Retinal pigment epithelial cell (primary cell): Measurements from ENCODE around the gene SLC6A3.
"Not testable (repeated sequence)": the region's sequence is repeated elsewhere in the genome, so short reads cannot be mapped to it uniquely, and the experiment has no call there.

Experiments
- DNase-seq: peaks from one replicate; pipeline ENCODE4 v3.0.0-alpha.2; 2010; ENCODE audit warnings: low read depth
- H3K4me3 ChIP-seq: 2 replicates; pipeline ENCODE4 v1.5.1; 2011; ENCODE audit warnings: mild to moderate bottlenecking, low read length, control low read depth, moderate library complexity
- TF ChIP-seq, protein P1 (sequence below): conservative IDR thresholded peaks from 2 replicates; pipeline ENCODE4 v1.5.1; 2011; ENCODE audit warnings: low read depth, low read length, control low read depth, inconsistent platforms

Gene SLC6A3

DNA sequence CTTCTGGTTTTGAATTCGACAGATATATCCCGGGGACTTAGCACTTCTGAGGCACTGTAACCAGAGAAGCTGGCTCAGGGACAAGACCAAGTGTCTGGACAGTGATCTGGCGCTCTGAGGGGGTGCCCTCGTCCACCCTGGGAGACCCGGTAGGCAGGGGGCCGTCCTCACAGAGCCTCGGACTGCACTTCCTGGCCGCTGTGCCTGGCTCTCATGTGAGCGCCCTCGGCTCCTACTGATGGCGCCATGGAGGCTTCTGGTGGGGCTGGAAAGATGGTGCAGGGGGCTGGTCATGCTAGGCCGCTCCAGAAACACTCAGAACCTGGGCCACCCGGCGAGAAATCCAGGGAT, 18.8 kb upstream of the SLC6A3 start:
- TF ChIP-seq, protein P1, sequence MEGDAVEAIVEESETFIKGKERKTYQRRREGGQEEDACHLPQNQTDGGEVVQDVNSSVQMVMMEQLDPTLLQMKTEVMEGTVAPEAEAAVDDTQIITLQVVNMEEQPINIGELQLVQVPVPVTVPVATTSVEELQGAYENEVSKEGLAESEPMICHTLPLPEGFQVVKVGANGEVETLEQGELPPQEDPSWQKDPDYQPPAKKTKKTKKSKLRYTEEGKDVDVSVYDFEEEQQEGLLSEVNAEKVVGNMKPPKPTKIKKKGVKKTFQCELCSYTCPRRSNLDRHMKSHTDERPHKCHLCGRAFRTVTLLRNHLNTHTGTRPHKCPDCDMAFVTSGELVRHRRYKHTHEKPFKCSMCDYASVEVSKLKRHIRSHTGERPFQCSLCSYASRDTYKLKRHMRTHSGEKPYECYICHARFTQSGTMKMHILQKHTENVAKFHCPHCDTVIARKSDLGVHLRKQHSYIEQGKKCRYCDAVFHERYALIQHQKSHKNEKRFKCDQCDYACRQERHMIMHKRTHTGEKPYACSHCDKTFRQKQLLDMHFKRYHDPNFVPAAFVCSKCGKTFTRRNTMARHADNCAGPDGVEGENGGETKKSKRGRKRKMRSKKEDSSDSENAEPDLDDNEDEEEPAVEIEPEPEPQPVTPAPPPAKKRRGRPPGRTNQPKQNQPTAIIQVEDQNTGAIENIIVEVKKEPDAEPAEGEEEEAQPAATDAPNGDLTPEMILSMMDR: no peak
- no peak overlapping the region for H3K4me3 ChIP-seq
- no peak for DNase-seq

GRCh38 chr5:1463326-1464095, 18.3 kb upstream of the SLC6A3 start:
- H3K4me3 ChIP-seq: no peak overlapping the region
- DNase-seq: no peak
- TF ChIP-seq, protein P1: no peak

DNA sequence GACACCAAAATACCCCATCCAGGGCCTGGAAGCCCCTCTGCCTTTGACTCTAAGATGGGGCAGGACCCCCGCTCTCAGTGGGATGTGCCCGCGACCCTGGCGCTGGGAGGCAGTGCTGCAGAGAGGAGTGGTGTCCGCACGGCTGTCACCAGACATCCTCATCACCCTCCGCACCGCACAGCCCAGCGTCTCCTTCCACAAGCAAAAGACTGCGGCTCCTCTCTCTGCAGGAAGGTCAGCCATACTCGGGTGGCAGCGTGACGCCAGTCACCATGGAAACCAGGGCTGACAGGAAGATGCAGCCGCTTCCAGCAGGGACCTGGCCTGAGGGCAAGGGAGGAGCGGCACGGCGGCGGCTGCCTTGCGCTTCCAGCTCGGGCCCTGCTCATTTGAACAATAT, 17.1 kb upstream of the SLC6A3 start:
- no peak overlapping the region for H3K4me3 ChIP-seq
- DNase-seq: no peak
- TF ChIP-seq, protein P1: no peak

DNA sequence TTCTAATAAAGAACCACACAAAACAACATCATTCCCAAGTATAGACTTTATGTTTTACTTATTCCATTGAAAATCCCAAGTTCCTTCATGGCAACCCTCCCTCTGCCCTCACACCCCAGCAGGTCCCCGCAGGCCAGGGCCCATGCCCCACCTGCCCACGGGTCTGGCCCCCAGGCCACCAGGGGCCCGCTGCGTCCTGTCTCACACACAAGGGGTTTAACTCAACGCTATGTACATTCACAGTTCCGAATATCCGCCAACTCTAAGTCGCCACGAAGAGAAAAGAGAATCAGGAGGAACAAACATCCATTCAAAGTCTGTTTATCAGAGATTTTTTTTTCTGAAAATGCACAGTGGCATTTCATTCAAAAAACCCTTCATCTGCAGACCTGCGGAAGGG, 16.2 kb upstream of the SLC6A3 start:
- no peak overlapping the region for H3K4me3 ChIP-seq
- DNase-seq: no peak
- TF ChIP-seq, protein P1: no peak

DNA sequence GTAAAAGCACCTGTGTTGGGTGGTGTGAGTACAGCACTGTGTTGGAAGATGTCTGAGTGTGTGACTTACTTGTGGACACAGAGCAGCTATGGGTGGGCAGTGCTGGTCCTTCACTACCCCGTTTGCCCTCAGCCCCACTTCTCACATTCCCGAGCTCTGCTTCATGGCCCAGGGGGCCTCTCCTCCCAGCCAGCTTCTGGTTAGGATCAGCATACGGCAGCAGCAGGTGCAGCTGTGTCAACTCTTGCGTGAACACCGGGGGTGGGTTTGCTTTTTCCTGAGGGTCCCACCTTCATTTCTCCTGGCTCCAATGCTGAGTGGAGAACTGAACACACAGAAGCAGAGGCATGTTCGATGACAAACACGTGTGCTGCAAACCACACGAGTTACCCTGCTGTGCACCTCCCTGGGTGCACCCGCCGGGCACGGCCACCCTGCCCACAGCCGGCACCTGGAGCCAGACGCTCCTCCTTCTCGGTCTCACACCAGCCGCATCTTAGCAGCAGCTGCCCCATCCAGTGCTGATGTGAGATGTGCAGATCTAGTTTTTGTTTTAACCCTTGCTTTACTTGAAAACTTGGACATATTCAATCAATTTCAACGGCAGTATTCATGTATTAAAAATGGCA, 14.9 kb upstream of the SLC6A3 start:
- H3K4me3 ChIP-seq: no peak overlapping the region
- TF ChIP-seq, protein P1: no peak
- DNase-seq: no peak

DNA sequence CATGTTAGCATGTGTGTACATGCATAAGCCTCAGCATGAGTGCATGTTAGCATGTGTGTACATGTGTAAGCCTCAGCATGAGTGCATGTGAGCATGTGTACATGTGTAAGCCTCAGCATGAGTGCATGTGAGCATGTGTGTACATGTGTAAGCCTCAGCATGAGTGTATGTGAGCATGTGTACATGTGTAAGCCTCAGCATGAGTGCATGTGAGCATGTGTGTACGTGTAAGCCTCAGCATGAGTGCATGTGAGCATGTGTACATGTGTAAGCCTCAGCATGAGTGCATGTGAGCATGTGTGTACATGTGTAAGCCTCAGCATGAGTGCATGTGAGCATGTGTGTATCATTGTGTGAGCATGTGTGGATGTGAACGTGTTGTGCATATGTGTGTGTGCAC, 14.2 kb upstream of the SLC6A3 start:
- H3K4me3 ChIP-seq, DNase-seq: not testable (repeated sequence)

DNA sequence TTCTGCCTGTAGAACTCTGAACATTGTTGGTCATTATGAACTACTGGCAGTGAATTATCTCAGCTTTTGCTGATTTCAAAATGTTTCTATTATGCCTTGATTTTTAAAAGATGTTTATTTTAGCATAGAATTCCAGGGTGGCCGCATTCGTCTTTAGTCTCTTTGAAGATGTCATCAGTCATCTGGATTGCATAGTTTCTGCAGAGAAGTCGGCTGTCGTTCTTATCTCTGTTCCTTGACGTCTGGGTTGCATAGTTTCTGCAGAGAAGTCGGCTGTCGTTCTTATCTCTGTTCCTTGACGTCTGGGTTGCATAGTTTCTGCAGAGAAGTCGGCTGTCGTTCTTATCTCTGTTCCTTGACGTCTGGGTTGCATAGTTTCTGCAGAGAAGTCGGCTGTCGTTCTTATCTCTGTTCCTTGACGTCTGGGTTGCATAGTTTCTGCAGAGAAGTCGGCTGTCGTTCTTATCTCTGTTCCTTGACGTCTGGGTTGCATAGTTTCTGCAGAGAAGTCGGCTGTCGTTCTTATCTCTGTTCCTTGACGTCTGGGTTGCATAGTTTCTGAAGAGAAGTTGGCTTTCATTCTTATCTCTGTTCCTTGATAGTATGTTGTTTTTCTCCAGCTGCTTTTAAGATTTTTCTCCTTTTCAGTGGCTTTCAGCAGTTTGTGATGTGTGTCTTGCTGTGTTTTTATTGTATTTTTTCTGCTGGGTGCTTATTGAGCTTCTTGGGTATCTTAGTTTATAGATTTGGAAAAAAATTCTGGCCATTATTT, 11.1 kb upstream of the SLC6A3 start:
- DNase-seq, H3K4me3 ChIP-seq: not testable (repeated sequence)

GRCh38 chr5:1453613-1454012, 8.4 kb upstream of the SLC6A3 start:
- TF ChIP-seq, protein P1: no peak
- DNase-seq: no peak
- no peak overlapping the region for H3K4me3 ChIP-seq
